GM19452 (cell line): Measurements from ENCODE around the gene CDH8.
"Not testable (repeated sequence)": the region's sequence is repeated elsewhere in the genome, so short reads cannot be mapped to it uniquely, and the experiment has no call there.

ENCODE experiments used
- ATAC-seq: cut with Tn5 transposase; IDR thresholded peaks from one replicate; pipeline ENCODE4 v1.9.1; 2021; ENCODE audit not compliant: unreplicated experiment

CDH8 gene

DNA sequence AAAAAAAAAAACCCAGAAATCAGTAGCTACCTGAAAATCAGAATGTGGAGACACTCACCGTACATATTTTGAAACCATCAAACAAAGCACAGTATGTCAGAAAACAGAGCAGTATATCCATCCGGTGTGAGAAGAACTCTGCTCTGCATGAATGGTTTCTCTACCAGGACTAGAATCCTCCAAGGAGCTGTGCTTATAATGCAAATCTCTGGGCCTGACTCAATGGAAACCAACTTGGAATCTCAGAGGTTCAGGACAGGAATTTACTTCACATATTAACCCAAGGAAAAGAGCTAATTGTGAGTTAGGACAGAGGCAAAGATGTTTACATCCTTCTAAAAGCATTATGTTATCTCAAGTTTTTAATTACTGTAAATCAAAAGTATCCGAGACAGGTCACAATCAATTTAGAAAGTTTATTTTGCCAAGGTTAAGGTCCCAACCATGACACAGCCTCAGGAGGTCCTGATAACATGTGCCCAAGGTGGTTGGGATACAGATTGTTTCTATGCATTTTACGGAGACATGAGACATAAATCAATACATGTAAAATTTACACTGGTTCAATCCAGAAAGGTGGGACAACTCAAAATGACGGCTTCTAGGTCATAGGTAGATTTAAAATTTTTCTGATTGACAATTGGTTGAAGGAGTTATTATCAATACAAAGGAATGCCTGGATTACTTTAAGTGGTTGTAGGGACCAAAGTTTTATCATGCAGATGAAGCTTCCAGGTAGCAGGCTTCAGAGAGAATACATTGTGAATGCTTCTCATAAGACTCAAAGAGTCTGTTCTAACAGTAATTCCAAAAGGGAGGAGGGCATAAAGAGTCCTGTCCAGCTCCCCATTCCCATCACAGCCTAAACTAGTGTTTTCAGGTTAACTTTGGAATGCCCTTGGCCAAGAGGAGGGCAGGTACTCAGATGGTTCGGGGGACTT lies 164.1 kb downstream of the CDH8 start:
- no peak for ATAC-seq

GRCh38 chr16:61862221-61863155 lies 173.8 kb downstream of the CDH8 start:
- no peak for ATAC-seq

- no peak for ATAC-seq
Observed at GRCh38 chr16:61858988-61859387, 177.2 kb downstream of the CDH8 start.

DNA sequence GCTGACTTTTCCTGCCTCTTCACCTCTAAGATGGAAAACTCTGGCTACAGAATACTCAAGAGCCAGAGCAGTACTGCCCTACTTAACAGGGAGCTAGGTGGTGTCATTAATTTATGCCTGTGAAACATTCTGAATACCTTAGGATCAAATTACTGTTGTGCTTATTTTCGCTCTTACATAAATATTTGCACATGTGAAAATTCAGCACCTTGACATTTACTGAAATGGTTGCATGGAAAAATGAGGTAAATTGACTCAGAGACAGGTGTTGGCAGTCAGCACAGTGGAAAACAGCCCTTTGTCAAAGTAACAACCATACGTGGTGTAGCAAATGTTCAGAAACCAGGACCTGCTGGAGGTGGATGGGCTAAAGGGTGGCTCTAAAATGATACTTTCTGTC lies 193.6 kb downstream of the CDH8 start:
- no peak for ATAC-seq

GRCh38 chr16:61836804-61837393 lies 199.3 kb downstream of the CDH8 start:
- ATAC-seq = no peak

- no peak for ATAC-seq
Observed at GRCh38 chr16:61834082-61834481, 202.2 kb downstream of the CDH8 start.

DNA sequence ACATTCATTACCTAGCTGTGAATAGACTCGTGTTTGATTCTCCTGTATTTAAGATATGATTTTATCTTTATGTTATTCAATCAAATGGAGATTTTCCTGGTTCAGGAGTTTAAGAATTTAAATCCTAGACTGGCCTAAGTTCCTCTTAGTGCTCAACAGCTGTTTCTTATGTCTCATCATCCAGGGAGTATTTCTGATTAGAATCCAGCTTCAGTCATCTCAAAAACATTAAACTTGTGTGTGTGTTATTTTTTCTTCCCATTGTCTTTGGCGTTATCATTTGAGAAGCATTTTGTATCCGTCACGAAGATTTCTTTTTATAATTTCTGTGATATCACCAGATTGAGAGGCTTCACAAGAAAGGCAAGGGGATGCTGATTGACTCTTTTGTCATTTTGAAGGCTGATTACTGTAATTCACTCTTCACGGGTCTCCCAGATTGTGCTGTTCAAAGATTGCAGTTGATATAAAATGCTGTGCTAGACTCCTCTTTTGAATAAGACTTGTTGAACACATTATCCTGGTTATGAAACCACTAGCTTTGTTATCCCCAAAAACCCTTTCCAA lies 204.8 kb downstream of the CDH8 start:
- no peak for ATAC-seq

DNA sequence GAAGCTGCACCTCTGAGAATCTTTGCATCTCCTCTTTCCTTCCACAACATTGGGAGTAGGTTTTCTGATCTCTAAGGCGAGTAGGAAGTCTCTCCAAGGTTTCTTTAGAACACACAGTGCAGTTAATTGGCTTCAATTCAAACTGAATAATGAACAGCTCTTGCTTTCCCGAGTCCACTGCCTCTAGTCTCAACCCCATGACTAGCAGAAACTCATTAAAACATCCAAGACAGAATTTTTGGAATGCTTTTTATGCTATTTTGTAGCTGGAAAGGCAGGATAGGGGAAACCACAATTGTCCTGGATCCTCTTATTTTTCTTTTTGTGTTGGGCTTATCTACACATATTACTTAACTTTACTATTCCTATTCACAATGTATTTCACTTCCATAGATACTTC lies 206.6 kb downstream of the CDH8 start:
- no peak for ATAC-seq

DNA sequence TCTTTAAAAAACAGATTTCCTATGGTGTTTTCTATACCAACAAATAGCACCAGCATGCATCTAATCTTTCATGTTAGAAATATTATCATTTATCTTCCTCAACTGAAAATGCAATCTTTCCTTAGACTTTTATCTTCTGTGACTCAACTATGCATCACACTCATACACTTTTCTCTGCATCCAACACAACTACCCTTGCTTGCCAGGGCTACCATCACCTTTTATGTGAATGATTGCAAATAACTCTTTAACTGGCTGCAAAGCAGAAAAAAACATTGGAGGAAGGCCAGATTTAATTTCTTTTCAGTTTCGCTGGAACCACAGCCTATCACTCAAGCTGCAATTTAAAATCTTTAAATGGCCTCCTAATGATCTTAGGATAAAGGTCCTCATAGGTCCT lies 212.9 kb downstream of the CDH8 start:
- no peak for ATAC-seq

GRCh38 chr16:61820820-61821219 lies 215.4 kb downstream of the CDH8 start:
- ATAC-seq = no peak

DNA sequence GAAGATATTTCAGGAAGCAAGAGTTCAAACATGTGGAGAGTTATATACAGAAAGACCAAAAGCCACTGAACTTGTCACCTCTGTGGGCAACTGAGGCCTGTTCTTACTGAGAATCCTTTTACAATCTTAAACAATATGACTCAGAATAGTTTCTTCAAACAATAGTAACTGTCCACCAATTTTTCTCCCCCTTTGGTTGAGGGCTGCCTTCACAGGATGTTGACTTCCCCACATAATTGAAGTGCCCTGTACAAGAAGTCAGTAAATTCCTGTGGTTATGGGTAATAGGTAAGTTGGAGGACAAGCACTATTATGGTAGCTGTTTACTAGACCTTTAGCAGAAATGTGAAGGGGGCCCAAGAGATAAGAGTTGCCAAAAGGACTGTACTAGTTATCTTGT lies 215.8 kb downstream of the CDH8 start:
- no peak for ATAC-seq

DNA sequence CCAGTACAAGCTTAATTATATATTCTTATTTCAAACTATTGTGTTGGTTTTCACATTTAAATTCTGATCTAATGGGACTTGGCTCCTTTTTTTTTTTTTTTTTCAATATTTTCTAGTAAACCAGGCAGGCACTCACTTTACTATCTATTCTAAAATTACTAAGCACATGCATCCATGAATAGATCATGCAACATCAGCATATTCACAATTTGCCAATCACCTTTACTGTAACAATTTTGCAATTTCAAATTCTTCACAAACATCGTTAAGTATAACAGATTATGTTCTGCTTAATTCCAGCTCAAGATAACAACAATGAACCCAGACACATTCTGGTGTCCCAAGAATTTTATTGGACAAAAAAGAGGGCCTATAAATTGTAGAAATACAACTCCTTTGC lies 217.4 kb downstream of the CDH8 start:
- ATAC-seq = no peak

DNA sequence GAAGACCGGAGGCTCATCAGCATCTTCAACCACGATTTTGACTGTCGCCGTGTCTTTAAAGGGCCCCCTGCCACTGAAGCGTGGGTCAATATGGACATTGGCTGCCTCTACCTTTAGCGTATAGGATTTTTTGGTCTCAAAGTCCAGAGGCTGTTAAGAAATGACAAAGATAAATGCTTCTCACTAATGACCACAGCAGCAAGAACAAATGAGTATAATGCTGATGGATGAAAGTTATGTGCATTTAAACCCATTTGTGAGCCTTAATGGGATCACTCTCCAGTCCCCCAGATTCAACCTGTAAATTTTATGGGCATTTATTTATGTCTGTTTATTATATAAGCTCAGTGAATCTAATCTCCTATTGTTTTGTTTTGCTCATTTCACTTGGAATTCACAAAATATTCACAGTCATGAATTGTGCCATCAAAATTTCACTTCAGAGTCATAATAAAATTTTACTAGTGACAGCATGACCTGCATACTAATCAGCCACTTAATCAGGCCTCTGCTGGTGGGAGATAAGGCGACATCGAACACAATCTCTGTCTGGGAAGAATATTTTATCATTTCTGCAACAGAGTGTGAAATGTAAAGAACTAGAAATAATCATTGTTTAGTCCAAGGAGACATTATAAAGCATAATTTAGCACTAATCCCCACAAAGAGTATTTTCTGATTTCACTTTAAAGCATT lies 218.5 kb downstream of the CDH8 start:
- no peak for ATAC-seq

DNA sequence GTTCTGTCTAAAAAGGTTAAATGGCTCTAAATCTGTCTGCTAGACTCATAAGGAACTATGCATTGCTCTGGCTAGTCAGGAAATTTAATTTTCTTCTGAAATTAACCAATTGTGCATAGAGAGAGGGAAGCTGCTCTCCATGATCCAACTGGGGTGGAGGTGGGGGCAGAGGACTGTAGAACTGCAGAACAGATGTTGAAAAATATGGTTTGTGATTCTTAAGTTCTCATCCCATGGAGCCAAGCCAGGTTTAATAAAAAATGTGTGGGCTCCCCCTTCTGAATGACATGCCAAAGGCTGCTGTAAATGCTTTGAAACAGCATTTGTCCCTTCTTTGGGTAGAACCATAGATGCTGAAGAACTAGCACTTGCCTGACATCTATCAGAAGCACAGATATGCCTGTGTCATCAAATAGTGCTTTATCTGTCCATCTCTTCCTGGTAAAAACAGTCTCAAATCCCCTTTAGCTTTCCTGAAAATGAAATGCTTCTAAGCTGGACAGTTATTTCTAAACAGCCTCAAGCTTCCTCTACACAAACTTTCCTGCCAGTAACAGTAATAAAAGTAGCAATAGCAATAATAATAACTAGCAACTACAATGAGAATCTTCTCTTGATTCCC lies 221.4 kb downstream of the CDH8 start:
- ATAC-seq = no peak

- no peak for ATAC-seq
Observed at GRCh38 chr16:61813339-61813738, 222.9 kb downstream of the CDH8 start.

- ATAC-seq = no peak
Observed at GRCh38 chr16:61812251-61812650, 224.0 kb downstream of the CDH8 start.

- ATAC-seq = no peak
Observed at GRCh38 chr16:61807551-61807950, 228.7 kb downstream of the CDH8 start.

DNA sequence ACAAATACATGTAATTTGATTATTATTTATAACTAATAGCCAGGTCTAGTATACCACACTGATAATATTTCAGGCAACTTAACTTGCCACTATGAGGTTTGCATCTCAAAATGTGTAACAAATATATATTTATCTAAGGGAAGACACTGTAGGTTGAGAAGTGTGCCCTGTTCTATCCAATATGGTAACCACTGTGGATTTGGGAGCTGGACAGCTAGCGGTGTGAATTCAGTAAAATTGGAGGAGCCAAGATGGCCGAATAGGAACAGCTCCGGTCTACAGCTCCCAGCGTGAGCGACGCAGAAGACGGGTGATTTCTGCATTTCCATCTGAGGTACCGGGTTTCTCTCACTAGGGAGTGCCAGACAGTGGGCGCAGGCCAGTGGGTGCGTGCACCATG lies 235.0 kb downstream of the CDH8 start:
- not testable (repeated sequence) for ATAC-seq

GRCh38 chr16:61798741-61799140 lies 237.5 kb downstream of the CDH8 start:
- no peak for ATAC-seq

DNA sequence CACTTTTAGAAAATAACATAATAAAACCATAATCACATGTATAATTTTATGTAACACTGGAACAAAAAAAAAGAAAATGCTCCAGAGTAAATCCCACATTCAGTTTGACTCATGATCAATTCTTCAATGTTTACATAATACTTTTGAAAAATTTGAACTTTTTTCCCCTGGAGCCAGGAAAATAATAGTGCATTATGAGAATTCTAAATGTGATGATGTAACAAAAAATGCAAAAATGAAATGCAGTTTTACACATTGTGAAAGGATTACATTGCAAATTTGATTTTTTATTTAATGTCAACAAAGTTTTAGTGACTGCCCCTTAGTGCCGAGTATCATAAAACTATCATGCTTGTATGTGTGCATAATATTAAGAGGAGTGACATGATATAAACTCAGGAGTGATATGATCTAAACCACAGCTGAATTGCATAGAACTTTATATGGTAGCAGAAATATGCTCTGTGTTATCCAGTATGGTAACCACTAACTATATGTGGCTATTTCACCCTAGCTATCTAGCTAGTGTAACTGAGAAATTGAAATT lies 238.2 kb downstream of the CDH8 start:
- ATAC-seq = no peak
